Activated T-helper 1 cell treated with anti-CD3 and anti-CD28 coated beads, Interleukin-12 subunit alpha, Interleukin-12 subunit beta, Interleukin-2, Interleukin-4 antibody, amounts not matched to agents 30 ng/mL and 10 ng/mL and 1 ng/mL, durations not matched to agents 14 hours and 24 hours and 36 hours (primary cell): ENCODE measurements around the gene AREG. TPM values are rescaled to one million over a fixed set of nuclear protein-coding genes. Genes with fewer than 3 reads are reported as not detected.

Experiments used
- DNase-seq: peaks from one replicate; pipeline ENCODE4 v3.0.0; 2021; ENCODE audit warnings: low spot score
- H3K27ac Mint-ChIP-seq: one replicate; pipeline ENCODE4 v1.8.0; 2021; ENCODE audit warnings: mild to moderate bottlenecking, mixed read lengths
- H3K27me3 Mint-ChIP-seq: one replicate; pipeline ENCODE4 v1.8.0; 2022; ENCODE audit warnings: mild to moderate bottlenecking, moderate library complexity, mixed read lengths; ENCODE audit not compliant: insufficient read depth
- H3K36me3 Mint-ChIP-seq: one replicate; pipeline ENCODE4 v1.8.0; 2021; ENCODE audit warnings: low read depth, mixed read lengths
- H3K4me1 Mint-ChIP-seq: one replicate; pipeline ENCODE4 v1.8.0; 2021; ENCODE audit warnings: low read depth, mixed read lengths
- H3K4me3 Mint-ChIP-seq: one replicate; pipeline ENCODE4 v1.8.0; 2021; ENCODE audit warnings: mild to moderate bottlenecking, moderate library complexity, mixed read lengths
- H3K9me3 Mint-ChIP-seq: one replicate; pipeline ENCODE4 v1.8.0; 2021; ENCODE audit warnings: mixed read lengths
- intact Hi-C: fragments of 100-400 bp; cut with micrococcal nuclease; formaldehyde crosslinking; loops from one replicate; pipeline ENCODE4 v1.15.1; 2024
- total RNA-seq: library from RNA; stranded (reverse); gene quantifications from 2 replicates; pipeline ENCODE4 v1.2.3, GENCODE V29; 2022

The AREG gene
- total RNA-seq, 1 donor from 2014 or later = 1.5 TPM

- H3K4me3 Mint-ChIP-seq = no peak overlapping the region
- no peak for DNase-seq
- H3K27me3 Mint-ChIP-seq = peaks cover 9% of the 10 kb centered on the region
- no peaks in the 10 kb centered on the region for H3K36me3 Mint-ChIP-seq
- H3K9me3 Mint-ChIP-seq = no peaks in the 10 kb centered on the region
- intact Hi-C loops = no loop called here
- H3K27ac Mint-ChIP-seq = no peak overlapping the region
- H3K4me1 Mint-ChIP-seq = peaks cover 5% of the 10 kb centered on the region
Measured at GRCh38 chr4:74455361-74456055, 10.6 kb downstream of the AREG start.

- Mint-ChIP-seq H3K27ac (no peak overlapping the region), H3K9me3 (no peaks in the 10 kb centered on the region), H3K27me3 (peaks cover 9% of the 10 kb centered on the region), H3K36me3 (no peaks in the 10 kb centered on the region), H3K4me1 (peaks cover 2% of the 10 kb centered on the region), H3K4me3 (no peak overlapping the region)
- DNase-seq = no peak
- intact Hi-C loops = no loop called here
Measured at GRCh38 chr4:74456056-74456744, 11.3 kb downstream of the AREG start.

GRCh38 chr4:74456849-74457395, 12.0 kb downstream of the AREG start:
- no peak for DNase-seq
- H3K4me1 Mint-ChIP-seq = no peaks in the 10 kb centered on the region
- peaks cover 9% of the 10 kb centered on the region for H3K27me3 Mint-ChIP-seq
- intact Hi-C loops = no loop called here
- H3K4me3 Mint-ChIP-seq = no peak overlapping the region
- H3K36me3 Mint-ChIP-seq = no peaks in the 10 kb centered on the region
- no peak overlapping the region for H3K27ac Mint-ChIP-seq
- no peaks in the 10 kb centered on the region for H3K9me3 Mint-ChIP-seq

- H3K27me3 Mint-ChIP-seq = peaks cover 9% of the 10 kb centered on the region
- no peak overlapping the region for H3K27ac Mint-ChIP-seq
- H3K4me3 Mint-ChIP-seq = no peak overlapping the region
- intact Hi-C loops = no loop called here
- no peak for DNase-seq
- H3K36me3 Mint-ChIP-seq = no peaks in the 10 kb centered on the region
- no peaks in the 10 kb centered on the region for H3K4me1 Mint-ChIP-seq
- H3K9me3 Mint-ChIP-seq = no peaks in the 10 kb centered on the region
Measured at GRCh38 chr4:74460833-74461232, 15.9 kb downstream of the AREG start.

GRCh38 chr4:74463123-74463522, 18.2 kb downstream of the AREG start:
- H3K27ac Mint-ChIP-seq = no peak overlapping the region
- no peak overlapping the region for H3K4me3 Mint-ChIP-seq
- intact Hi-C loops = no loop called here
- H3K9me3 Mint-ChIP-seq = no peaks in the 10 kb centered on the region
- H3K4me1 Mint-ChIP-seq = no peaks in the 10 kb centered on the region
- DNase-seq = no peak
- H3K36me3 Mint-ChIP-seq = no peaks in the 10 kb centered on the region
- peaks cover 6% of the 10 kb centered on the region for H3K27me3 Mint-ChIP-seq

- Mint-ChIP-seq H3K27me3 (peaks cover 4% of the 10 kb centered on the region), H3K9me3 (no peaks in the 10 kb centered on the region), H3K4me3 (no peak overlapping the region), H3K27ac (no peak overlapping the region), H3K36me3 (no peaks in the 10 kb centered on the region), H3K4me1 (no peaks in the 10 kb centered on the region)
- intact Hi-C loops = no loop called here
- no peak for DNase-seq
Measured at GRCh38 chr4:74464291-74464690, 19.4 kb downstream of the AREG start.

- no peak overlapping the region for H3K27ac Mint-ChIP-seq
- no peak overlapping the region for H3K4me3 Mint-ChIP-seq
- H3K36me3 Mint-ChIP-seq = no peaks in the 10 kb centered on the region
- H3K27me3 Mint-ChIP-seq = no peaks in the 10 kb centered on the region
- H3K4me1 Mint-ChIP-seq = no peaks in the 10 kb centered on the region
- intact Hi-C loops = no loop called here
- DNase-seq = no peak
- H3K9me3 Mint-ChIP-seq = no peaks in the 10 kb centered on the region
Measured at GRCh38 chr4:74466242-74466641, 21.3 kb downstream of the AREG start.

GRCh38 chr4:74471264-74471663, 26.3 kb downstream of the AREG start:
- intact Hi-C loops = no loop called here
- H3K27ac Mint-ChIP-seq = no peak overlapping the region
- H3K4me1 Mint-ChIP-seq = no peaks in the 10 kb centered on the region
- DNase-seq = no peak
- no peaks in the 10 kb centered on the region for H3K9me3 Mint-ChIP-seq
- H3K27me3 Mint-ChIP-seq = peaks cover 9% of the 10 kb centered on the region
- no peaks in the 10 kb centered on the region for H3K36me3 Mint-ChIP-seq
- H3K4me3 Mint-ChIP-seq = no peak overlapping the region

GRCh38 chr4:74473155-74473811, 28.3 kb downstream of the AREG start:
- Mint-ChIP-seq H3K4me3 (no peak overlapping the region), H3K27ac (no peak overlapping the region), H3K27me3 (peaks cover 11% of the 10 kb centered on the region), H3K9me3 (no peaks in the 10 kb centered on the region), H3K4me1 (no peaks in the 10 kb centered on the region), H3K36me3 (no peaks in the 10 kb centered on the region)
- intact Hi-C loops = no loop called here
- DNase-seq = no peak

- H3K9me3 Mint-ChIP-seq = no peaks in the 10 kb centered on the region
- peaks cover 13% of the 10 kb centered on the region for H3K27me3 Mint-ChIP-seq
- no peaks in the 10 kb centered on the region for H3K4me1 Mint-ChIP-seq
- DNase-seq = no peak
- intact Hi-C loops = no loop called here
- H3K36me3 Mint-ChIP-seq = no peaks in the 10 kb centered on the region
- H3K4me3 Mint-ChIP-seq = no peak overlapping the region
- no peak overlapping the region for H3K27ac Mint-ChIP-seq
Measured at GRCh38 chr4:74474345-74475090, 29.6 kb downstream of the AREG start.

- H3K4me3 Mint-ChIP-seq = no peak overlapping the region
- peaks cover 13% of the 10 kb centered on the region for H3K27me3 Mint-ChIP-seq
- no peaks in the 10 kb centered on the region for H3K9me3 Mint-ChIP-seq
- no peaks in the 10 kb centered on the region for H3K4me1 Mint-ChIP-seq
- intact Hi-C loops = no loop called here
- no peak for DNase-seq
- no peak overlapping the region for H3K27ac Mint-ChIP-seq
- no peaks in the 10 kb centered on the region for H3K36me3 Mint-ChIP-seq
Measured at GRCh38 chr4:74475091-74475800, 30.3 kb downstream of the AREG start.

- Mint-ChIP-seq H3K4me1 (no peaks in the 10 kb centered on the region), H3K36me3 (no peaks in the 10 kb centered on the region), H3K4me3 (no peak overlapping the region), H3K27ac (no peak overlapping the region), H3K27me3 (peaks cover 13% of the 10 kb centered on the region), H3K9me3 (no peaks in the 10 kb centered on the region)
- intact Hi-C loops = no loop called here
- DNase-seq = no peak
Measured at GRCh38 chr4:74475946-74476345, 31.0 kb downstream of the AREG start.
